Thyroid gland (tissue), 4 donors: ENCODE data around the gene FLOT1.

Experiments used
- POLR2A ChIP-seq, 2 donors: fragments of 450-650 bp; IDR thresholded peaks; one replicate each; pipeline ENCODE4 v1.6.1; 2017; ENCODE audit warnings: antibody characterized with exemption in 2 of 2, mild to moderate bottlenecking in 2 of 2, moderate library complexity in 1 of 2
- TF ChIP-seq, protein P1 (sequence below), 6 experiments: fragments of 200-600 bp in 3 of 6; fragments of 450-650 bp in 3 of 6; sonication (generic) in 3 of 6; IDR thresholded peaks; one replicate each; pipeline ENCODE4 v1.5.1; 2016 to 2019; ENCODE audit warnings: antibody characterized with exemption in 6 of 6, mild to moderate bottlenecking in 2 of 6, inconsistent platforms in 1 of 6, moderate library complexity in 1 of 6

DNA sequence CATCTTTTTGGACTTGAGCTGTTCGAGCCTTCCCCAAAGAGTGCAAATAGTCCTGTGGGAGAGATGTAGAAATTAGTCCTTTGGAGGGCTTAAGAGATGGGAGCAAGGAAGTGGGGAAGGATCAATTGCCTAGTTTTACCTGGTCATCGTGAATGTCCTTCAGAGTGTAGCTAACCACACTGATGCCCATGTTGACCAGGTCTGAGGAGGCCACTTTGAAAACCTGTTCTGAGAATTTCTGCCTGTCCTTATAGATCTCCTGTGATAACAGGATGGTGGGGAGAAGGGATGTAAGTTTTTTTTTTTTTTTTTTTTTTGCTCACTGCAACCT is 2.0 kb downstream of the FLOT1 start:
- TF ChIP-seq, protein P1, sequence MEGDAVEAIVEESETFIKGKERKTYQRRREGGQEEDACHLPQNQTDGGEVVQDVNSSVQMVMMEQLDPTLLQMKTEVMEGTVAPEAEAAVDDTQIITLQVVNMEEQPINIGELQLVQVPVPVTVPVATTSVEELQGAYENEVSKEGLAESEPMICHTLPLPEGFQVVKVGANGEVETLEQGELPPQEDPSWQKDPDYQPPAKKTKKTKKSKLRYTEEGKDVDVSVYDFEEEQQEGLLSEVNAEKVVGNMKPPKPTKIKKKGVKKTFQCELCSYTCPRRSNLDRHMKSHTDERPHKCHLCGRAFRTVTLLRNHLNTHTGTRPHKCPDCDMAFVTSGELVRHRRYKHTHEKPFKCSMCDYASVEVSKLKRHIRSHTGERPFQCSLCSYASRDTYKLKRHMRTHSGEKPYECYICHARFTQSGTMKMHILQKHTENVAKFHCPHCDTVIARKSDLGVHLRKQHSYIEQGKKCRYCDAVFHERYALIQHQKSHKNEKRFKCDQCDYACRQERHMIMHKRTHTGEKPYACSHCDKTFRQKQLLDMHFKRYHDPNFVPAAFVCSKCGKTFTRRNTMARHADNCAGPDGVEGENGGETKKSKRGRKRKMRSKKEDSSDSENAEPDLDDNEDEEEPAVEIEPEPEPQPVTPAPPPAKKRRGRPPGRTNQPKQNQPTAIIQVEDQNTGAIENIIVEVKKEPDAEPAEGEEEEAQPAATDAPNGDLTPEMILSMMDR (IDR thresholded peaks at IDR 0.05) = no peak
- TF ChIP-seq POLR2A (IDR thresholded peaks at IDR 0.05) = no peak
